Cardiac fibroblast (primary cell): ENCODE measurements around the gene MYO16.

Source experiments
- DNase-seq, 2 donors: peaks; one replicate each; pipeline versions ENCODE4 v3.0.0 to v3.0.0-alpha.2; 2010; ENCODE audit warnings: low read depth in 2 of 2
- H3K4me3 ChIP-seq, 2 donors: replicated peaks in 1 of 2; 1 replicate in 1 of 2; 2 replicates in 1 of 2; pipeline ENCODE4 v1.5.1; 2011; ENCODE audit warnings: low read depth in 2 of 2, low read length in 2 of 2, mild to moderate bottlenecking in 2 of 2, moderate library complexity in 1 of 2
- TF ChIP-seq, protein P1 (sequence below): IDR thresholded peaks from one replicate; pipeline ENCODE4 v1.5.1; 2011; ENCODE audit warnings: low read depth, mild to moderate bottlenecking, low read length, inconsistent platforms

The MYO16 gene

GRCh38 chr13:109118521-109118920 is 489.1 kb downstream of the MYO16 start:
- DNase-seq = no peak
- H3K4me3 ChIP-seq = no peak overlapping the region
- TF ChIP-seq, protein P1, sequence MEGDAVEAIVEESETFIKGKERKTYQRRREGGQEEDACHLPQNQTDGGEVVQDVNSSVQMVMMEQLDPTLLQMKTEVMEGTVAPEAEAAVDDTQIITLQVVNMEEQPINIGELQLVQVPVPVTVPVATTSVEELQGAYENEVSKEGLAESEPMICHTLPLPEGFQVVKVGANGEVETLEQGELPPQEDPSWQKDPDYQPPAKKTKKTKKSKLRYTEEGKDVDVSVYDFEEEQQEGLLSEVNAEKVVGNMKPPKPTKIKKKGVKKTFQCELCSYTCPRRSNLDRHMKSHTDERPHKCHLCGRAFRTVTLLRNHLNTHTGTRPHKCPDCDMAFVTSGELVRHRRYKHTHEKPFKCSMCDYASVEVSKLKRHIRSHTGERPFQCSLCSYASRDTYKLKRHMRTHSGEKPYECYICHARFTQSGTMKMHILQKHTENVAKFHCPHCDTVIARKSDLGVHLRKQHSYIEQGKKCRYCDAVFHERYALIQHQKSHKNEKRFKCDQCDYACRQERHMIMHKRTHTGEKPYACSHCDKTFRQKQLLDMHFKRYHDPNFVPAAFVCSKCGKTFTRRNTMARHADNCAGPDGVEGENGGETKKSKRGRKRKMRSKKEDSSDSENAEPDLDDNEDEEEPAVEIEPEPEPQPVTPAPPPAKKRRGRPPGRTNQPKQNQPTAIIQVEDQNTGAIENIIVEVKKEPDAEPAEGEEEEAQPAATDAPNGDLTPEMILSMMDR = no peak

DNA sequence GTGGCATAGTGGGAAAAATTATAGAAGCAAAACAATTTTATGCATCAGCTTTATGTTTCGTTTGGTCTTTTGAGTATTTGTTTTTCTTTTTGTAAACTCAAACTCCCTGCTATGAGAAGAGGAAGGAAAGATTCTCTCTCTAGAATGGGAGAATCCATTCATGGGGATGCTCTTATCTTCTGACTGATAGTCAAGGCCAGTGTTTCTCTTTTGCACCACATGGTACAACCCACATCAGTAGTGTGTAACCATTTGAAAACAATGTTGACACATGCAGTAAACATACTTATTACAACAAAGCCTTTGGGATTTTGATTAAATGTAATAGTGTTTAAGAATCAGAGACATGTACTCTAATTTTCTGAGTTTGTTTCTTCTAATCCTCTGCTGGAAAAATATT is 490.5 kb downstream of the MYO16 start:
- TF ChIP-seq, protein P1 = no peak
- DNase-seq = no peak
- H3K4me3 ChIP-seq = no peak overlapping the region

GRCh38 chr13:109121826-109122225 is 492.4 kb downstream of the MYO16 start:
- H3K4me3 ChIP-seq = no peak overlapping the region
- DNase-seq = no peak
- TF ChIP-seq, protein P1 = no peak

DNA sequence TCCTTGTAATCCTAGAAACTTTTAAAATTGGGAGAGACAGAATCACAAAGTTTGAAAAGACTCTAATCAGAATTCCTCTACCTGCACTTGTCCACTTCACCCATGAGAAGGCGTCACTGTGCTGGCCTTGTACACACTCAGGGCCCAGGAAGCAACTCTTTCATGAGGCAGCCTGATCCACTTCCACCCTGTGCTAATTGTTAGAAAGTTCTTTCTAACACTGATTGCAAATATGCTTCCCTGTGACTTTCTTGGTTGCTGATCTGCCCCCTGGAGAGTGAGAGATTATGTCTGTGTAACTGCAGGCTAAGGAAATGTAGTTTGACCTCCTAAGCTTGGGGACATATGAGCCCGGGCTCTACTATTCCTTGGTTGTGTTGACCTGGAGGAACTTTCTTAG is 494.6 kb downstream of the MYO16 start:
- no peak overlapping the region for H3K4me3 ChIP-seq
- TF ChIP-seq, protein P1 = no peak
- DNase-seq = no peak

GRCh38 chr13:109126178-109126577 is 496.8 kb downstream of the MYO16 start:
- no peak overlapping the region for H3K4me3 ChIP-seq
- TF ChIP-seq, protein P1 = no peak
- DNase-seq = no peak

DNA sequence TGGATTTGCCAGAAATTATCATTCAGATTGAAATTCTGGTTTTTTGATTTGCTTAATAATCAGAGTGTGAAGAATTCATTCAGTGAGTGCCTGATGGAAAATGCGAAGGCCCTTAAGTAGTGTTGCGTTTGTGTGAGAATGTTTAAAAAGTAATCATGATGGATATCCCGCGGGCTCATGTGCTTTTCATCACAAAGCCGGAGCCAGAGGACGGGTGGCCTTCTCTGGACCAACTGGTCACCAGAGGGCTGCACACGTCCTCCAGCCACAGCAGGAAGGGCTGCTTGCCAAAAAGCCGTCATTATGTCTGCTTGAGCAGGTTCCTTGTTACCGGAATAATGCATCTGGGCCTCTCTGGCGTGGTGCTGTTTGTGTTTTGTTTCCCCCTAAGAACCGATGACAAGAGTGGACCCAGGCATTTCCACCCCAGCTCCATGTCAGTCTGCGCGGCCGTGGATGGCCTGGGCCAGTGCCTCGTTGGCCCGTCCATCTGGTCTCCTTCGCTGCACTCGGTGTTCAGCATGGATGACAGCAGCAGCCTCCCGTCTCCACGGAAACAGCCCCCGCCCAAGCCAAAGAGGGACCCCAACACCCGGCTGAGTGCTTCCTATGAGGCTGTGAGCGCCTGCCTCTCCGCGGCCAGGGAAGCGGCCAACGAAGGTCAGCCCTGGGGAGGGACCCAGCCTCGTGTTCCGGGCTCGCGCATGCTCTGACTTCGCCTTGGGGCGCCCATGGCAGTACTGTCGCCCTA is 497.7 kb downstream of the MYO16 start:
- no peak for DNase-seq
- TF ChIP-seq, protein P1 = no peak
- H3K4me3 ChIP-seq = no peak overlapping the region

DNA sequence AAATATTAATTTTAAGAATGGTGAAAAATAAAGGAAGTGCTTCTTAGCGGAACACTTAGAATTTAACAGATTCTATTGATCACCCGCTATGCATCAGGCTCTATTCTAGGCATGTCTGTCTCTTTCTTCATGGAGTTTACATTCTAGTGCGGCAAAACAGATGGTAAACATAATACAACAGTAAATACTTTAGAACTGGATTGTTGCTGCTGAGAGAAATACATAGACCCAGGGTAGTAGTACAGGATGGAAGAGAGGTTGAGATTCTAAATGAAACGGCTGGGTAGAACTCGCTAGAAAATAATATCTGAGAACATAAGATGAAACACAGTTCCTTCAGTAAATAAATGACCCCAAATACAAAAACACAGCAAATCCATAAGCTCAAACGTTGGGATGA is 498.7 kb downstream of the MYO16 start:
- H3K4me3 ChIP-seq = no peak overlapping the region
- TF ChIP-seq, protein P1 = no peak
- no peak for DNase-seq
